Spleen (tissue), 7 donors: ENCODE measurements around the gene FAR1.

Experiments
- CTCF ChIP-seq, 11 experiments: fragments of 200-600 bp in 7 of 11; fragments of 450-650 bp in 4 of 11; sonication (generic) in 4 of 11; IDR thresholded peaks in 8 of 11; conservative IDR thresholded peaks in 3 of 11; 1 replicate in 7 of 11; 2 replicates in 4 of 11; pipeline versions ENCODE4 v1.4.0 to v1.8.0; 2016 to 2021; ENCODE audit warnings: antibody characterized with exemption in 11 of 11, inconsistent platforms in 4 of 11, mild to moderate bottlenecking in 1 of 11
- POLR2AphosphoS5 ChIP-seq, 3 donors: sonication (generic); formaldehyde crosslinking; IDR thresholded peaks; one replicate each; pipeline ENCODE4 v1.5.1; 2017; ENCODE audit warnings: antibody characterized with exemption in 3 of 3
- donor health status: DM: no; HTN: no; CAD: no; lungs with moderate emphysema.
- donor health status: DM: no; HTN: no; CAD: no.
- donor health status: DM: no; HTN: no; CAD: no.

- TF ChIP-seq POLR2AphosphoS5 (IDR thresholded peaks at IDR 0.05) = no peak
- TF ChIP-seq CTCF (IDR thresholded peaks at IDR 0.05 in 8 of 11, conservative IDR thresholded peaks at IDR 0.05 in 3 of 11) = no peak
Observed at GRCh38 chr11:13695886-13696285, 27.4 kb downstream of the FAR1 start.
